Thoracic aorta (tissue), 2 donors: ENCODE data around the gene EPS8L2. TPM values are rescaled to one million over a fixed set of nuclear protein-coding genes. Genes with fewer than 3 reads are reported as not detected.

Source experiments
- ATAC-seq: fragments of 150-250 bp; one replicate; pipeline ENCODE4 v1.8.0; 2017; ENCODE audit warnings: low read depth; ENCODE audit not compliant: insufficient number of reproducible peaks, low FRiP score
- DNase-seq: peaks from one replicate; pipeline ENCODE4 v3.0.0-alpha.2; 2020; ENCODE audit warnings: low spot score
- H3K27ac ChIP-seq, 2 donors: fragments of 200-600 bp; sonication (generic); 1 replicate in 1 of 2; 2 replicates in 1 of 2; pipeline ENCODE4 v1.5.1; 2016; ENCODE audit warnings: mild to moderate bottlenecking in 2 of 2, moderate library complexity in 2 of 2
- H3K27me3 ChIP-seq: fragments of 200-600 bp; sonication (generic); replicated peaks from 2 replicates; pipeline ENCODE4 v1.6.0; 2016; ENCODE audit warnings: mild to moderate bottlenecking; ENCODE audit not compliant: insufficient read depth
- H3K36me3 ChIP-seq: fragments of 200-600 bp; sonication (generic); one replicate; pipeline ENCODE4 v1.5.1; 2016
- H3K4me1 ChIP-seq, 2 donors: fragments of 200-600 bp; sonication (generic); 1 replicate in 1 of 2; 2 replicates in 1 of 2; pipeline versions ENCODE4 v1.5.1 to v1.6.0; 2016; ENCODE audit warnings: low read depth in 2 of 2, mild to moderate bottlenecking in 1 of 2; ENCODE audit not compliant: control insufficient read depth in 1 of 2
- H3K4me3 ChIP-seq: fragments of 200-600 bp; sonication (generic); 2 replicates; pipeline ENCODE4 v1.5.1; 2016; ENCODE audit warnings: mild to moderate bottlenecking
- H3K9me3 ChIP-seq: fragments of 200-600 bp; sonication (generic); 2 replicates; pipeline ENCODE4 v1.5.1; 2016
- CTCF ChIP-seq: fragments of 200-600 bp; sonication (generic); IDR thresholded peaks from one replicate; pipeline ENCODE4 v1.5.1; 2019; ENCODE audit warnings: antibody characterized with exemption
- total RNA-seq, 2 donors: library from RNA; depleted of rRNA; stranded (reverse); fragments of >200 nt; gene quantifications; one replicate each; pipeline versions ENCODE4 v1.1.0 to v1.2.3, GENCODE V29; 2016

EPS8L2 gene
- total RNA-seq, 2 donors from 2014 or later, result 39.6 to 75.9 TPM

DNA sequence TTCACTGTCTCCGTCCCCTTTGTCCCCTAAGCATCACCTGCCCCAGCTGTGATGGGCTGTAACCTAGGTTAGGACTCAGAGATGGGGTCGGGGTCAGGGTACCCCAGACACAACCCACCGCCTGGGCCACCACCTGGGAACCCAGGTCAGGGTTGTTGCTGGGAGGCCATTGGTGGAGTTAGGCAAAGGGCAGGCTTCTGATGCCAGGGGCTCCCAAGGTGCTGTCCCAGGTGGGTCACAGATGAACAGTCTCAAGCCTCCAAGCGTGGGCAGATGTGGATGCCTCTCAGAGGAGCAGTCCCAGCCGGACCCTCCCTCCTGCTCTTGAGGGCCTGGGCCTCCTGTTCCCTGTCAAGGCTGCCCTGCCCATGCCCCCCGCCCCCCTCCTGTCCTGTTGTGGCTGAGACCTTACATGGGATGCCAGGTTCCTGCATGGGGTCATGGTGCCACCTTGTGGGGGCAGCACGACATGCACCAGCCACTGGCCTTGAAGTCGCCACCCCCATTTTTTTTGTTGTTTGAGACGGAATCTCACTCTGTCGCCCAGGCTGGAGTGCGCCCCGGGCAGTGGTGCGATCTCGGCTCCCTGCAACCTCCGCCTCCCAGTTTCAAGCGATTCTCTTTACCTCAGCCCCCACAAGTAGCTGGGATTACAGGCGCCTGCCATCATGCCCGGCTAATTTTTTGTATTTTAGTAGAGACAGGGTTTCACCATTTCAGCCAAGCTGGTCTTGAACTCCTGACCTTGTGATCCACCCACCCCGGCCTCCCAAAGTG is 59.2 kb downstream of the EPS8L2 start:
- Histone ChIP-seq H3K36me3 (peaks cover 30% of the 10 kb centered on the region), H3K9me3 (no peaks in the 10 kb centered on the region), H3K27me3 (no peaks in the 10 kb centered on the region), H3K4me3 (no peak overlapping the region), H3K4me1 (no peaks in the 10 kb centered on the region), H3K27ac (no peak overlapping the region)
- peak; percentile 48 for ATAC-seq
- no peak for DNase-seq
- TF ChIP-seq CTCF, result peak; percentile 71

DNA sequence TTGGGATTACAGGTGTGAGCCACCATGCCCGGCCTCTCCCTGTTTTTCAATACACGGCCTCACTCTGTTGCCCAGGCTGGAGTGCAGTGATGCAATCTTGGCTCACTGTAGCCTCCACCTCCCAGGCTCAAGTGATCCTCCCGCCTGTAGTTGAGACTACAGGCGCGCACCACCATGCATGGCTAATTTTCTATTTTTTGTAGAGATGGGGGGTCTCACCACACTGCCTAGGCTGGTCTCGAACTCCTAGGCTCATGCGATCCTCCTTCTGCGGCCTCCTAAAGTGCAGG is 59.7 kb downstream of the EPS8L2 start:
- peaks cover 31% of the 10 kb centered on the region for H3K36me3 ChIP-seq

DNA sequence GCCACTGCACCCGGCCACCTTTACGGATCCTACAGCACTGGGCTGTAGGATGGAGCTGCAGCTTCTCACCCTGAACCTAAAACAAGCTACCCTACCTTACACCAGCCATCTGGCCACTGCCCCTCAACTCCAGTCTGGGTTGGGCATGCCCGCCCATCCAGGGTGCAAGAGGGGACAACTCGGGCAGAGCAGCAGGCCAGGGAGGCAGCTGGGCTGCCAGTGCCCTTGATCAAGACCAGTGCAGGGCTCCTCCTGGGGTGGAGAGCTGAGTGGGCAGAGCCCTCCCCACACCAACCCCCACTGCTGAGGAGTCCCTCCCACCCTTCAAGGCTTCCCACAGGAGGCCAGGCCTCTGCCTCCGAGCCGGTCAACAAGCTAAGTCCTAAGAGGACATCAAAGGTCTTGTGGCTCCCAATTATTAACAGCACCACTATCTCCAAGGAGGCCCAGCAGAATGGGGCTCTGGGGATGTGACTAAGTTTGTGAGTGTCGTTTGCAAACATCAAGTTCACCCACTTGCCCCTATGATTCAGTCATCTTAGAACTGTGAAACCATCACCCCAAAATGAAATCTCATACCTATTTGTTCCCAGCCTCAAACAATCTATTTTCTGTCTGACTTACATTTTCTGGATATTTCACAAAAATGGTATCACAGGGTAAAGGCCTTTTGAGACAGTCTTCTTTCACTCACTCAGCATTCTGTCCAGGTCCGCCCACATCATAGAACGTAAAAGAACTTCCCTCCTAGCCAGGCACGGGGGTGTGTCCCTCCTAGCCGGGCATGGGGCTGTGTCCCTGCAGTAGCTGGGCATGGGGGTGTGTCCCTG is 60.3 kb downstream of the EPS8L2 start:
- Histone ChIP-seq H3K36me3 (peaks cover 37% of the 10 kb centered on the region), H3K27me3 (no peaks in the 10 kb centered on the region), H3K9me3 (no peaks in the 10 kb centered on the region), H3K4me3 (no peak overlapping the region), H3K27ac (no peak overlapping the region), H3K4me1 (no peaks in the 10 kb centered on the region)
- ATAC-seq, result no peak
- DNase-seq, result no peak
- no peak for TF ChIP-seq CTCF

More for the DNA sequence above, 59.7 kb downstream of the EPS8L2 start:
- Histone ChIP-seq H3K4me3 (no peak overlapping the region), H3K27me3 (no peaks in the 10 kb centered on the region), H3K4me1 (no peaks in the 10 kb centered on the region), H3K9me3 (no peaks in the 10 kb centered on the region), H3K27ac (no peak overlapping the region)
- ATAC-seq (no peak), DNase-seq (no peak)
- no peak for TF ChIP-seq CTCF

DNA sequence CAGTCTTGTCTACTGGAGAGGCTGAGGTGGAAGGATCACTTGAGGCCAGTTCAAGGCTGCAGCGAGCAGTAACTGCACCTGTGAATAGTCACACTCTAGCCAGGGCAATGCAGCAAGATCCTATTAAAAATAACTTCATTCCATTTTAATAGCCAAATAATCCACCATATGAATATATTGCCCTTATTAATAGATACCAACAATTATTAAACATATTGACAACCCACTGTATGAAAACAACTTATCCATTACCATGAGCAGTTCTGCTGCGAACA is 60.8 kb downstream of the EPS8L2 start:
- Histone ChIP-seq H3K9me3 (no peaks in the 10 kb centered on the region), H3K4me3 (no peak overlapping the region), H3K27me3 (no peaks in the 10 kb centered on the region), H3K27ac (no peak overlapping the region), H3K4me1 (no peaks in the 10 kb centered on the region), H3K36me3 (peaks cover 38% of the 10 kb centered on the region)
- ATAC-seq, result no peak
- no peak for DNase-seq
- no peak for TF ChIP-seq CTCF

DNA sequence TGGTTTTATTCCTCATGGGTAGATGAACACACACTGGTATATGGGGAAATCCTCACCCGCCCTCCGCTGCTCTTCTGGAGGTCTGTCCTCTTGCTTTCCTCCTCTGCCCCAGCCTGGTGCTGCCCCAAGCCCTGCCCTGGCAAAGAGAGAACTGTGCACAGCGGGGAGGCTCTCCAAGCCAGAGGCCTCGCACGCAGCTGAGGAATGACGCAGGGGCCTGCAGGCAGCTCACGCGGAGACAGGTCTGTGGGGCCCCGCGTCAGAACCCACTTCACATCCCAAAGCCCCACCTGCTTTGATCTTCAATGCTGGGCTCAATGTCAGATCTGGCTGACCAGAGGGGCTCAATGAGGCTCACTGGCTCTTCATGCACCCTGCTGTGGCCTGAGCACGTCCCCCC is 61.2 kb downstream of the EPS8L2 start:
- peaks cover 38% of the 10 kb centered on the region for H3K36me3 ChIP-seq
- no peaks in the 10 kb centered on the region for H3K4me1 ChIP-seq

More for the DNA sequence above, 61.2 kb downstream of the EPS8L2 start:
- no peak overlapping the region for H3K27ac ChIP-seq
- no peak for TF ChIP-seq CTCF
- DNase-seq (no peak), ATAC-seq (no peak)
- H3K9me3 ChIP-seq, result no peaks in the 10 kb centered on the region
- H3K4me3 ChIP-seq, result no peak overlapping the region
- no peaks in the 10 kb centered on the region for H3K27me3 ChIP-seq
